VCaP (cell line): ENCODE measurements around the gene SNX18.
A peak's percentile ranks its signal among the peaks of the same experiment; 100 is the strongest.

Source experiments
- H3K27ac ChIP-seq: fragments of 450-650 bp; 2 replicates; pipeline ENCODE4 v1.5.1; 2017
- TF ChIP-seq, protein P1 (sequence below): fragments of 450-650 bp; conservative IDR thresholded peaks from 2 replicates; pipeline ENCODE4 v1.5.1; 2017; ENCODE audit warnings: mild to moderate bottlenecking, moderate library complexity

Gene SNX18

DNA sequence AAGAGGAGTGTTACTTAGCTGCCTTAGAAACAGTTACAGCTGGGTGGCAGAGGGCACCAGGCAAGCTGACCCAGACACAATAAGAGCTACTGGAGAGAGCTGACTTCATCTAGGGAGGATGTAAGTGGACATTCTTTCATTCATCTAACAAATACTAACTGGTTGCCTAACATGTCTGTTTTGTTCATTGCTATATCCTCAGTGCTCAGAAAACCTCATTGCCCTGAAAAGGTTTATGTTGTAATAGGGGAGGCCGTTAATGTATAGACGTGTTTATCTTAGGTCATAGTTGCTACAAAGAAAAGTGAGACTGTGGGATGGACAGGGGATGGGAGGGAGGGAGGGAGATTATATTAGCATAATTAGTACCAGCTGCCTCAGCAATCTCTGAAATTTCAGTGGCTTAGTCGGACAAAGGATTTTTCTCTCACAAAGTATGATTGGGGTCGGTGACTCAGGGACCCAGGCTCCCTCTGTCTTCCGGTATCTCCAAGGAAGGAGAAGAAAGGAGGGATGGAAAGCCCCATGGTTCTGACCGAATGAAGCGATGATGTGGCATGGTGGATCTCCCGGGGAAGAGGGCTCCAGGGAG lies 2.6 kb upstream of the SNX18 start:
- H3K27ac ChIP-seq: no peak overlapping the region
- TF ChIP-seq, protein P1, sequence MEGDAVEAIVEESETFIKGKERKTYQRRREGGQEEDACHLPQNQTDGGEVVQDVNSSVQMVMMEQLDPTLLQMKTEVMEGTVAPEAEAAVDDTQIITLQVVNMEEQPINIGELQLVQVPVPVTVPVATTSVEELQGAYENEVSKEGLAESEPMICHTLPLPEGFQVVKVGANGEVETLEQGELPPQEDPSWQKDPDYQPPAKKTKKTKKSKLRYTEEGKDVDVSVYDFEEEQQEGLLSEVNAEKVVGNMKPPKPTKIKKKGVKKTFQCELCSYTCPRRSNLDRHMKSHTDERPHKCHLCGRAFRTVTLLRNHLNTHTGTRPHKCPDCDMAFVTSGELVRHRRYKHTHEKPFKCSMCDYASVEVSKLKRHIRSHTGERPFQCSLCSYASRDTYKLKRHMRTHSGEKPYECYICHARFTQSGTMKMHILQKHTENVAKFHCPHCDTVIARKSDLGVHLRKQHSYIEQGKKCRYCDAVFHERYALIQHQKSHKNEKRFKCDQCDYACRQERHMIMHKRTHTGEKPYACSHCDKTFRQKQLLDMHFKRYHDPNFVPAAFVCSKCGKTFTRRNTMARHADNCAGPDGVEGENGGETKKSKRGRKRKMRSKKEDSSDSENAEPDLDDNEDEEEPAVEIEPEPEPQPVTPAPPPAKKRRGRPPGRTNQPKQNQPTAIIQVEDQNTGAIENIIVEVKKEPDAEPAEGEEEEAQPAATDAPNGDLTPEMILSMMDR: no peak

DNA sequence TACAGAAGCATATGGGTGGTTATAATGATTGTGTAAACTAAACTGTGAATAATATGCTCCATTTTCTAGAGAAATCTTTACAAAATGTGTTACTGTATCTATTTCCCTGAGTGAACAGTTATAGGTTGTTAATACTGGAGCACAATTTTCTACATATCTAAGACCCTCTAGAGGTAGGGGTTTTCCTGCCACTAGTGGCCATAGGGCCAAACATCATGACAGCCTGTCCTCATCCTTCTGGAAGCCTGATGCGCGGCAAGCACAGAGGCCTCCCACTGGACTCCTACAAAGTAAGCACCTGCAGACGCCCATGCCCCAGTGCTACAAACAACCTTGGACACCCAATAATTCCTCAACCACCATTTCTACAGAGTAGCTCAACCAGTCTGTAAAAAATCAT lies 1.9 kb upstream of the SNX18 start:
- H3K27ac ChIP-seq: no peak overlapping the region
- TF ChIP-seq, protein P1: no peak

DNA sequence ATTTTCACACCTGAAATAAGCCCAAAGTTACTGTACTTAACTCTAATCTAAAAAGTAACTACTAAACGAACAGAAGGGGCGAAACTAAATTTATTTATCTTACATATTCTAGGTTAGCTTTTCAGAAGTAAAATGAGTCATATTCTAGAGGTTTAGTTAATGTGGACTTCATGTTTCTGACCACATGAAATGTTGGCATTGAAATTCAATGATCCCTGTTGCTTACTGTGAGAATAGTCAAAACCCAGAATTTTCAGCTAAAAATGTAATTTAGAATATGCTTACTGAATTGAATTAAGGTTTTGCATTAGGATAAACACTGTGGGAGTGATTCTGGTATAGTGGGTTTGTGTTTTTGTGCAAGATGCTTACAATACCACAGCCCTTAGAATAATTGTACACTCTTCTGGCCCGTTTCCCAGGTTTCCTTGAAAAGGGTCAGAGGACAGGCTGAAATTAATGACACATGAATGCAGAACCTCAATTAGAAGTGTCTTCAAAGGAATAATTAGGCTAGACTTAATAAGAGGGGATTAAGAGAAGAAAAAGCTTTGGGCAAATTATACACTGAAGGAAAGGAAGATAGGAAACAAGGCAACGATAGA lies 1.4 kb upstream of the SNX18 start:
- no peak overlapping the region for H3K27ac ChIP-seq

DNA sequence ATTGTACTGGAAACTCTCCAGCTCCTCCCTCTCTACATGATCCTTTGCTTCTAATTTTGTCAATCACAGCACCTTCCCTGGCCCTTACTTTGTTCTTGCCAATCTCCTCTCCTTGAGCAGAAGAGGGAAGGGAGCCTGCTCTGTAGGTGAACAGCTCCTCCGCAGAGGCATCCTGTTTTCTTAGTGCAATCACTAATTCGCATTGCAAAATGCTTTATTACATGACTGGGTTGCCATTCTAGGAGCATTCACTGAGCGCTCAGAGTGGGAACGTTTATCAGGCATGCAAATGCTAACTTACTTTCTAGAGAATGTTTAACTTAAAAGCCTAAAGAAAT lies 416 bp upstream of the SNX18 start:
- H3K27ac ChIP-seq: peak overlapping the region; percentile 88
- TF ChIP-seq, protein P1: no peak

More for the DNA sequence above, 1.4 kb upstream of the SNX18 start:
- TF ChIP-seq, protein P1: no peak

DNA sequence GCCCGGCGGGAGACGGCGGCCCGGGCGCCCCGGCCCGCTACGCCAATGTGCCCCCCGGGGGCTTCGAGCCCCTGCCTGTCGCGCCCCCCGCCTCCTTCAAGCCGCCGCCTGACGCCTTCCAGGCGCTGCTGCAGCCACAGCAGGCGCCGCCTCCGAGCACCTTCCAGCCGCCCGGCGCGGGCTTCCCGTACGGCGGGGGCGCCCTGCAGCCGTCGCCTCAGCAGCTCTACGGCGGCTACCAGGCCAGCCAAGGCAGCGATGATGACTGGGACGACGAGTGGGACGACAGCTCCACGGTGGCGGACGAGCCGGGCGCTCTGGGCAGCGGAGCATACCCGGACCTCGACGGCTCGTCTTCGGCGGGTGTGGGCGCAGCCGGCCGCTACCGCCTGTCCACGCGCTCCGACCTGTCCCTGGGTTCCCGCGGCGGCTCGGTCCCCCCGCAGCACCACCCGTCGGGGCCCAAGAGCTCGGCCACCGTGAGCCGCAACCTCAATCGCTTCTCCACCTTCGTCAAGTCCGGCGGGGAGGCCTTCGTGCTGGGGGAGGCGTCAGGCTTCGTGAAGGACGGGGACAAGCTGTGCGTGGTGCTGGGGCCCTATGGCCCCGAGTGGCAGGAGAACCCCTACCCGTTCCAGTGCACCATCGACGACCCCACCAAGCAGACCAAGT lies 723 bp downstream of the SNX18 start:
- TF ChIP-seq, protein P1: no peak
- H3K27ac ChIP-seq: peak overlapping the region; percentile 88

DNA sequence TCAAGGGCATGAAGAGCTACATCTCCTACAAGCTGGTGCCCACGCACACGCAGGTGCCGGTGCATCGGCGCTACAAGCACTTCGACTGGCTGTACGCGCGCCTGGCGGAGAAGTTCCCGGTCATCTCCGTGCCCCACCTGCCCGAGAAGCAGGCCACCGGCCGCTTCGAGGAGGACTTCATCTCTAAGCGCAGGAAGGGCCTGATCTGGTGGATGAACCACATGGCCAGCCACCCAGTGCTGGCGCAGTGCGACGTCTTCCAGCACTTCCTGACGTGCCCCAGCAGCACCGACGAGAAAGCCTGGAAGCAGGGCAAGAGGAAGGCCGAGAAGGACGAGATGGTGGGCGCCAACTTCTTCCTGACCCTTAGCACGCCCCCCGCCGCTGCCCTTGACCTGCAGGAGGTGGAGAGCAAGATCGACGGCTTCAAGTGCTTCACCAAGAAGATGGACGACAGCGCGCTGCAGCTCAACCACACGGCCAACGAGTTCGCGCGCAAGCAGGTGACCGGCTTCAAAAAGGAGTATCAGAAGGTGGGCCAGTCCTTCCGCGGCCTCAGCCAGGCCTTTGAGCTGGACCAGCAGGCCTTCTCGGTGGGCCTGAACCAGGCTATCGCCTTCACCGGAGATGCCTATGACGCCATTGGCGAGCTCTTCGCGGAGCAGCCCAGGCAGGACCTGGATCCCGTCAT lies 1.4 kb downstream of the SNX18 start:
- H3K27ac ChIP-seq: no peak overlapping the region; the same call in 1 of the 2 replicates
- TF ChIP-seq, protein P1: no peak

DNA sequence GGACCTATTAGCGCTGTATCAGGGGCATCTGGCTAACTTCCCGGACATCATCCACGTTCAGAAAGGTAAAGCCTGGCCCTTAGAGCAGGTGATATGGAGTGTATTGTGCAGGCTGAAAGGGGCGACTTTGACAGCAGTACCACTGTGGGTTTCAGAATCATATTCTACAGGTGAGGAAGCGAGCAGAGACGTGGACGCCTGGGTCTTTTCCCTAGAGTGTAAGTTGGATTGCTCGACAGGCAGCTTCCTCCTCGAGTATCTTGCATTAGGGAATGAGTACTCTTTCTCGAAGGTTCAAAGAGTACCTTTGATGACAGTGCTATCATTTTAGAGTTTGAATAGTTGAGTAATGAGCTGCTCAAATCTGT lies 1.9 kb downstream of the SNX18 start:
- TF ChIP-seq, protein P1: no peak
- H3K27ac ChIP-seq: no peak overlapping the region
